NCI-H460 (cell line): Measurements from ENCODE around the gene UBE2E2. TPM values are rescaled to one million over a fixed set of nuclear protein-coding genes. Genes with fewer than 3 reads are reported as not detected.

Source experiments
- DNase-seq: peaks from one replicate; pipeline ENCODE4 v3.0.0-alpha.2; 2016; ENCODE audit warnings: low read depth; ENCODE audit errors: extremely low read depth
- total RNA-seq: library from RNA; depleted of rRNA; stranded (reverse); fragments of >200 nt; shearing (Covaris generic); gene quantifications from 2 replicates; pipeline ENCODE4 v1.2.3, GENCODE V29; 2014

Gene UBE2E2
- total RNA-seq, 1 experiment from 2014 or later: 35.5 TPM

DNA sequence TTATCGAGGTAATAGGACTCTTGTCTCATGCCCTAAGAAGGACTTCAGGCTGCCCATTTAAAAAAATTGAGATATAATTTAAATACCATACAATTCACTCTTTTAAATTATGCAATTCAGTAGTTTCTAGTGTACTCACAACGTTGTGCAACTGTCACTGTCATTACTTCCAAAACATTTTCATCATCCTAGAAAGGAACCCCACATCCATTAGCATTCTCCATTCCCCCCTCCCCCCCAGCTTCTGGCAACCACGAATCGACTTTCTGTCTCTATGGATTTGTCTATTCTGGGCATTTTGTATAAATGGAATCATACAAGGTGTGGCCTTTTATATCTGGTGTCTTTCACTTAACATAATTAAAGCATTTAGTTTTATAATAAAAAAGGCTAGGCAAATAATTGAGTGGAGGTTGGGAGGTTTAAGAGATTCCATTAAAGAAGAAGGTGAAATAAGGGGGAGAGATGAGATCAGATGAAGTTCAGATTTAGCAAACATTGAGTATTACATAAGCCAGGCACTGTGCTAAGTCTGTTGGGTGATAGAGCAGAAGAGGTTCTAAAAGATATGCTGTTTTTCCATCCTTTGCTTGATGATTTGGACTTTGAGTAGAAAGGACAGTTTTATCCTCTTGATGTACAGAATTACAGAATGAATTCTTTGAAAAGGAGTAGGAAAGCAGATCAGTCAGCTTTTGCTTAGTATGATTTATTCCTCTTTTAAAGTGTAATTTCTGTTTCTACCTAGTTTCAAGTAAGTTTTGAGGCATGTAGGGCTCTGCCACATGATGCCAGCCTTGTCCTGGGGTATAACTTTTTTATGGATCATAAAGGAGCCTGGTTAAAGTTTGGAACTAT is 36.3 kb downstream of the UBE2E2 start:
- no peak for DNase-seq

DNA sequence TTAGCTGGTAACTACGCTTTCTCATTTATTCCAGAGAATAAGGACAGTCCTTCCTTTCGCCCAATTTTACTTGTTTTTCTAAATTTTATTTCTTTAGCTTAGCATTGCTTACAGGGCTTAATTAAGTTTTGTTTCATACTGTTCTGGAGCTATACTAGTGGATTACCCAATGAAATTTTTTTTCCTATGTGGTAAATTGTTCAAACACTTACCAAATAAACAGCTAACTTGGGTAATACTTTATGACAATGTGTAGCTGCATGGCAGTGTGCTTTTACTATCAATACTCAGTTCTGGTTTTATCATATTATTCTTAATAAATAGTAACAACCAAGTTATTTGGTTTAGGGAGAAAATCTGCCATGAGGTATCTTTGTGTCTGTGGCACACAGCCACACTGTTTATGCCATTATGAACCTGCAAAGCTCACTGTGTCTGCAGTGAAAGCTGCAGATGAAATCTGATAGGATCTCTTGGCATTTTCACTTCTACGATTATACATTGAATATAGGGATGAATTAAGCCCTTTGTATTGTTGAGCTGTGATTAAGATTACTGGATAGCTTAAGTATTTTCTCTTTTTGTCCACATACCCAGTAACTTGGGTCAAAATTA is 37.2 kb downstream of the UBE2E2 start:
- DNase-seq: no peak

- DNase-seq: no peak
These were observed 38.1 kb downstream of the UBE2E2 start for GRCh38 chr3:23241256-23241655.

DNA sequence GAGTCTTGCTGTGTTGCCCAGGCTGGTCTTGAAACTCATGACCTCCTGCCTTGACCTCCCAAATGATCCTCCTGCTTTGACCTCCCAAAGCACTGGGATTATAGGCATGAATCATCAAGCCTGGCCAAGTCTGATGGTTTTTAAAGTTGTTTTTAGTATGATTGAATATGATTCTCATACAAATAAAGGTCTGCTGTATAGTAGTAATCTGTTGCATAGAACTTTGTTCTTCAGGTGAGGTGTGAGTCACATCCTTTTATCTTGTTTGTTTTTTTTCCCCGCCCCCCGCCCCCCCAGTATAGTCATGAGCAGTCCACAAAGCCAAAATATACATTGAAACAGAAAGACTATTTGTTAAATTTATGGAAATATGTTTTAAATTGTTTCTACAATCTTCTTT is 39.0 kb downstream of the UBE2E2 start:
- no peak for DNase-seq

DNA sequence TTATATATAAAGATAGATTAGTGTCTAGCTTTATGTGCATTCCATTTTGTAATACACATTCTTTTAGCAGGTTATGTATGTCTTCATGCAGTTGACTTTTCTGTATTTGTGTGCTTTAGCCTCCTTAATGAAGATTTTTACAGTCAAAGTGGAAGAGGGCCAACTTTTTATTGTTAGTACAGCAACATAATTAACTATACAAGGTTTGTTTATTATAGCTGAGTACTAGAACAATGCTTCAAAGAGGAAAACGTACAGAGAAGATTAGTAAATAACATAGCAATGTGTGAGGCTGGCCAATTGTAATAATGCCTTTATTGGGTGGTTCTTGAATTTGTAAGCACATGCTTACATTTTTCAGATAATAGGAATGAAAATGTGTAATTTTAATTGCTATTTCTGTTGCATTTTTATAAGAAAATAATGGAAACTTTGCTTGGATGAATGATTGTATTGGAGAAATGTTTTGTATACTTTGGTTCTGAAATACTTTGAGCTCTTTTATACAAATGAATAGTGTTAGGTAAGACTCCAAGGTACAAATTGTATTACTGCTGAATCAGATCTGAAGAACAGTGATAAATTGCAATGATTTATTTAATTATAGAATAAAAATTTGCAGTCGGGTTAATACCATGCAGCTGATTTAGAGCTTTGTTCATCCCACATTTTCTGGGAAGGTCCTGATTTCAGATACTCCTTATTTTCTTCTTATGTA is 41.4 kb downstream of the UBE2E2 start:
- DNase-seq: no peak

DNA sequence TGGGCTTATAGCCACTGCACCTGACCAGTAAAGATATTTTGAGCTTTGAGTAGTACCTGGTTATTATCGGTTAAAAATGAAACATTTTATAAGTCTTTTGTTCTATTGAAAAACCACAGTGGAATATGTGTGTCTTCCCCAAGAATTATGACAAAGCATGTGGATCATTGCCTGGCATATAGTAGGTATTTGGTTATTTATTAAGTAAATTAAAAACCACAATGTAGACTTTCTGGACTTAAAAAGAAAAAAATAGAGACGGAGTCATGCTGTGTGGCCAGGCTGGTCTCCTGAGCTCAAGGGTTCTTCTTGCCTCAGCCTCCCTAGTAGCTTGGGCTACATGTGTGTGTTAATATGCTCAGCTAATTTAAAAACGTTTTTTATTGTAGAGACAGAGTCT is 43.5 kb downstream of the UBE2E2 start:
- no peak for DNase-seq

- DNase-seq: no peak
These were observed 45.5 kb downstream of the UBE2E2 start for GRCh38 chr3:23248594-23249131.

DNA sequence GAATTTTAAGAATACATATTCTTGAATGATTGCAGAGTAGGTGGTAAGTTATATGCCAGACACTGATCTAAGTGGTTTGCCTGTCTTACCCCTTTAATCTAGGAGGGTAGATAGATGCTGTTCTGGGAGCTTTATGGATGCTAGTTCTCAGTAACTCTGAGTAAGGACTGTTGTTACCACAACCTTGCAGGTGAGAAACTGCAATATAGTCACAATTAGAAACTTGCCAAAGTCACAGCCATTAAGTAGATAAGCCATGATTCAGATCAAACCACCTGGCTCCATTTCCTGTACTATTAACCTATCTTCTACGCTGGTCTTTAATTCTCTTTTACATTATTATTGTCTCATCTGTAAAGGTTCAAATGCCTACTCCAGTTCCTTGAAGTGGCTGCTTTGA is 46.8 kb downstream of the UBE2E2 start:
- no peak for DNase-seq

DNA sequence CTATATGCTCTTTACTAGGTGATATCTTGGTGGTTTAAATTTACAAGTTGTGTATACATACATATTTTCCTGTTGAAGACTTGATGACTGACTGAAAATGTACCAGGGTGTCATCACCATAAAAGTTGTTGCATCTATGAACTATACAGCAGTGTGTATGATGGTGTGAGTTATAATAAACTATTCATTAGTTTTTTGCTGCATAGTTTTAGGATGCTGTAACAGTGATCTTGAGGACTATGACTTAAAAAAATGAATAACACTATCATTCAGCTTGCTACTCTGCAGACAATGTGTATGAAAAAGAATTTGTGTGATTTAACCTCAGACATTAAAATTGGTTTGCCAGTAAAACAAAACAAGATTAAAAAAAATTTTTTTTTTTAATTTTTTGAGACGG is 49.0 kb downstream of the UBE2E2 start:
- DNase-seq: no peak

DNA sequence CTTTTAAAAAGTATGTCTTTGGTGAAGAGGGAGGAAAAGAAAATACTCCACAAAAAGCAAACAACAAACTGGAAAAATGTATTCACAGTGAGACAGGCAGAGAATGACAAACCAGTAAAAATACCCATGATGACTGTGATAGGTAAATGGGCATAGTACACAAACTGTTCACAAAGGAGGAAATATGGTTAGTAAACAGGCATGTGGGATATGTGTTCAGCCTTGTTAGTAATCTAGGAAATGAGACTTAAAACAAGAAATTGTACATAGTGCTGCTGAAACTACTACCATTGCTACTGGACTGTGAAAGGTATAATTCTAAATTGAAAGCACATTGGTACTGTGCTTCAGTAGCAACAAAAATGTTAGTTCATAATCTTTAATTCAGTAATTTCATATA is 50.1 kb downstream of the UBE2E2 start:
- DNase-seq: no peak

DNA sequence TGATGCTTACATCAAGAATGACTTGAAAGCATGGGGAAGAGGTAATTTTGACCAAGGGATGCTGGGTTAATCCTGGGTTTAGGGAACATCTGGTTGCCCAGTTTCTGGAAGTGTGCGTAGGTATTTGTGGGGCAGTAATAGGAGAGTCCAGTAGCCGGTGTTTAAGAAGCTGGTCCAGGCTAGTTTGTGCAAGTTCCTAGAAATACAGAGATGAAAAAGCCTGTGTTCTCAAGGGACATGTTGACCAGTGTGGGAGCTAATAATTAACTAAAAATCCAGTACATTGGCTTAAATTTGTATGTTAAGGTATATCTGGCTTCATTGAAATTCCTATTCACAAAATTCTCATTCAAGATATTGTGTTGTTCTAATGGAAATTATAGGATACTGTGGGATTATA is 51.2 kb downstream of the UBE2E2 start:
- no peak for DNase-seq

DNA sequence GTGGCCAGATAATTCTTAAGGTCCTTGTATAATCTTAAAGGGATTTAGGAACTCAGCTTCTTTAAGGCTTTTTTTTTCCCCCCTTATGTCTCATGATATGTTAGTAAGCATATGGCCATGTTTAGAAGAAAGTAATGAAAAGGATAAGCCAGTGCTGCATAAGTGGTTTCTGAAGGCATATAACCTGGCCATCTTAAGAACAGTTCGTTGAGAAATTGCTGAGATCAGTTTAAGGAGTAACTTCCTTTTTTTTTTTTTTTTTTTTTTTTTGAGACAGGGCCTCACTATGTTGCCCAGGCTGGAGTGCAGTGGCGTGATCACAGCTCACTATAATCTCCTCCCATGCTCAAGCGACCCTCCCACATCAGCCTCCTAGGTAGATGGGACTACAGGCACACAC is 51.7 kb downstream of the UBE2E2 start:
- DNase-seq: no peak

DNA sequence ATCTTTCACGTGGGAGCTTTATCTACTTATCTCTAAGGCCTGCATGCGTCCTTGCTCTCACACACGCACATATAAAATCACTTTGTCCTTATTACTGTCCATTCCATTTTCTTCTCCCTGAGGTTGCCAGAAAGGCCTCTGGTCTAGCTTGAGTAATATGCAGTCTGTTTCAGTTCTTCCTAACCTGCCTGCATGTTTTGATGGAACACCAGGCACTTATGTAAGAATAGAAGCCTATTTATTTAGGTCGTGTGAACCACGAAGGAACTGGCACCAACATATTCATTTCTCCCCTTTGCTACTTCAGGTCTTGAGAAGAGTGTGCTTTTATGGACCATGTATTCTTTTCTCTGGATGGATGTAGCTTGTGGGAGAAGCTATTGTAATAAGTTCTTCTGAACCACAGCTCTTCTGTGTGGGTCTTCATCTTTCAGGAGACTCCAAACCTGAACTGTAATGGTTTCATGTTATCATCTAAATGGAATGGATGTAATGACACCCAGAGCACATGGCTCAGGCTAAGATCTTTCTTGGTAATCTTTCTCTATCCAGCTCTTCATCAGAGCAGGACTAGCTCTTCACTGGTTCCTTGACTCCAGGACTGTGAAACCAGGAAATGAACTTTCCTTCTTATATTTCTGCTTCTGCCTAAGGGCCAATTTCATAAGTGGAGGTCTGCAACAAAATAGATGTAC is 53.8 kb downstream of the UBE2E2 start:
- DNase-seq: no peak

- no peak for DNase-seq
These were observed 55.0 kb downstream of the UBE2E2 start for GRCh38 chr3:23258110-23258509.

- no peak for DNase-seq
These were observed 56.4 kb downstream of the UBE2E2 start for GRCh38 chr3:23259515-23259914.

- no peak for DNase-seq
These were observed 59.6 kb downstream of the UBE2E2 start for GRCh38 chr3:23262766-23263165.

DNA sequence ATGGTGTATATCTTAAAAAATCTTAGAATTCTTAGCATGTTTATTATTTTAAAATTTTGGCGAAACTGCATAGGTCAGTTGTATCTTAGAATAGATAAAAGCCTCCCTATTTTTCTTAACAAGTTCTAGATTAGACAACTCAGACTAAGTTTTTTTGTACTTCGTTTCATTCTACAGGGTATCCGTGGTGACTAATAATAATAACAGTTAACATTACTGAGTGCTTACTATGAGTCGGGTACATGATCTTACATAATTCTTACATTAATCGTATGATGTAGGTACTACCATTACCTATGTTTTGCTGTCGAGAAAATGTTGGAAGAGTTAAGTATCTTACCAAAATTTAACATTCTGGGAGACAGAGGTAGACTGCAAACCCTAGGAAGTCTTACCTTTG is 60.7 kb downstream of the UBE2E2 start:
- DNase-seq: no peak

- no peak for DNase-seq
These were observed 61.3 kb downstream of the UBE2E2 start for GRCh38 chr3:23264413-23264812.

DNA sequence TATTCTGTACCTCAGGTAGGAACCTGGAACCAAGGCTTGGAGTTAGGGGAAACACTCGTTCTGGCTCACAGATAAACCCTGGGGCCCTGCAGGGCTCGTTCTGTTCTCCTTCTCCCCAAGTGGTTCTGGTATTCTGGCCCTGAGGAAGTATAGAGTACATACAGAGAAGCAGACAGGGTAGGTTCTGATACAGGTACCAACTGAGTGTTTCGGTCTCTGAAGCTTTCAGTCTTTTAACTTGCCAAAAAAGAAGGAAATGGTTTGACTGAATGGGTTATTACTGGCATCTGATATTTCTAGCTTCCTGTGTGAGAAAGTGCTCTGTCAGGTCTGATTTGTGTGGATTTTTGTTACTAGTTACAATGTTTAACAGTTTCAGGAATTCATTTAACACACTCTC is 67.3 kb downstream of the UBE2E2 start:
- DNase-seq: no peak

DNA sequence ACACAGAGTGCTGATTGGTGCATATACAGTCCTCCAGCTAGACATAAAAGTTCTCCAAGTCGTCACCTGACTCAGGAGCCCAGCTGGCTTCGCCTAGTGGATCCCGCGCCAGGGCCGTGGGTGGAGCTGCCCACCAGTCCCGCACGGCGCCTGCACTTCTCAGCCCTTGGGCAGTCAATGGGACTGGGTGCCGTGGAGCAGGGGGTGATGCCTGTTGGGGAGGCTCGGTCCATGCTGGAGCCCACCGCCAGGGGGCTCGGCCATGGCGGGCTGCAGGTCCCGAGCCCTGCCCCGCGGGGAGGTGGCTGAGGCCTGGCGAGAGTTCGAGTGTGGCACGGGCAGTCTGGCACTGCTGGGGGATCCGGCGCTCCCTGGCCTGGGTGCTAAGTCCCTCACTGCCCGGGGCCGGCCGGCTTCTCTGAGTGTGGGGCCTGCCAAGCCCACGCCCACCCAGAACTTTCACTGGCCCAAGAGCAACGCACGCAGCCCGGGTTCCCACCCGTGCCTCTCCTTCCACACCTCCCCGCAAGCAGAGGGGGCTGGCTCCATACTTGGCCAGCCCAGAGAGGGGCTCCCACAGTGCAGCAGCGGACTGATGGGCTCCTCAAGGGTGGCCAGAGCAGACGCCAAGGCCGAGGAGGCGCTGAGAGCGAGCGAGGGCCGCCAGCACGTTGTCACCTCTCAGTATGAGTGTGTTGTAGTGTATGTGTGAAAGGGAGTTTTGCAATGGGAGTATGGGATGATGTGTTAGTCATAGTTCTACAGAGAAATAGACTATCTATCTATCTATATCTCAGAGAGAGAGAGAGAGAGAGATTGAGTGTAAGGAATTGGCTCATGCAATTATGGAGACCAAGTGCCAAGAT is 69.0 kb downstream of the UBE2E2 start:
- DNase-seq: no peak
